ENCODE results near the gene PTEN.
"Not testable (repeated sequence)": the region's sequence is repeated elsewhere in the genome, so short reads cannot be mapped to it uniquely, and the experiment has no call there.

The PTEN gene

GRCh38 chr10:87845624-87845998 lies 17.8 kb upstream of the PTEN start:
- no peak for DNase-seq (ENCODE audit: low read depth, low spot score)

- no peak for DNase-seq (ENCODE audit: low read depth, low spot score)
Measured at GRCh38 chr10:87846023-87846422, 17.4 kb upstream of the PTEN start.

- DNase-seq (ENCODE audit: low read depth, low spot score) = not testable (repeated sequence)
Measured at GRCh38 chr10:87846711-87847110, 16.7 kb upstream of the PTEN start.

GRCh38 chr10:87847550-87847949 lies 15.9 kb upstream of the PTEN start:
- no peak for DNase-seq (ENCODE audit: low read depth, low spot score)

- no peak for DNase-seq (ENCODE audit: low read depth, low spot score)
Measured at GRCh38 chr10:87849001-87849400, 14.4 kb upstream of the PTEN start.

- no peak for DNase-seq (ENCODE audit: low read depth, low spot score)
Measured at GRCh38 chr10:87850742-87851205, 12.7 kb upstream of the PTEN start.

GRCh38 chr10:87852089-87852488 lies 11.3 kb upstream of the PTEN start:
- no peak for DNase-seq (ENCODE audit: low read depth, low spot score)

- not testable (repeated sequence) for DNase-seq (ENCODE audit: low read depth, low spot score)
Measured at GRCh38 chr10:87855247-87855646, 8.2 kb upstream of the PTEN start.

GRCh38 chr10:87855665-87856064 lies 7.8 kb upstream of the PTEN start:
- DNase-seq (ENCODE audit: low read depth, low spot score) = not testable (repeated sequence)

- DNase-seq (ENCODE audit: low read depth, low spot score) = peak; percentile 60
Measured at GRCh38 chr10:87860156-87860795, 3.1 kb upstream of the PTEN start.

- DNase-seq (ENCODE audit: low read depth, low spot score) = no peak
Measured at GRCh38 chr10:87860816-87861403, 2.5 kb upstream of the PTEN start.

GRCh38 chr10:87861566-87861952 lies 1.9 kb upstream of the PTEN start:
- DNase-seq (ENCODE audit: low read depth, low spot score) = no peak

GRCh38 chr10:87861953-87862678 lies 1.3 kb upstream of the PTEN start:
- peak; percentile 91 for DNase-seq (ENCODE audit: low read depth, low spot score)

- no peak for DNase-seq (ENCODE audit: low read depth, low spot score)
Measured at GRCh38 chr10:87862679-87863052, 759 bp upstream of the PTEN start.

- not testable (repeated sequence) for DNase-seq (ENCODE audit: low read depth, low spot score)
Measured at GRCh38 chr10:87863951-87864495, 598 bp downstream of the PTEN start.

- DNase-seq (ENCODE audit: low read depth, low spot score) = no peak
Measured at GRCh38 chr10:87864496-87865059, 1.2 kb downstream of the PTEN start.

GRCh38 chr10:87865241-87865881 lies 1.9 kb downstream of the PTEN start:
- no peak for DNase-seq (ENCODE audit: low read depth, low spot score)

- no peak for DNase-seq (ENCODE audit: low read depth, low spot score)
Measured at GRCh38 chr10:87866412-87866974, 3.1 kb downstream of the PTEN start.

- no peak for DNase-seq (ENCODE audit: low read depth, low spot score)
Measured at GRCh38 chr10:87867453-87867852, 4.0 kb downstream of the PTEN start.

GRCh38 chr10:87868277-87868676 lies 4.9 kb downstream of the PTEN start:
- no peak for DNase-seq (ENCODE audit: low read depth, low spot score)

- not testable (repeated sequence) for DNase-seq (ENCODE audit: low read depth, low spot score)
Measured at GRCh38 chr10:87869139-87869538, 5.7 kb downstream of the PTEN start.

Measured in brain pericyte (primary cell).